Measurements from ENCODE around the gene MARCHF4. TPM values are rescaled to one million over a fixed set of nuclear protein-coding genes. Genes with fewer than 3 reads are reported as not detected.

The MARCHF4 gene
- total and polyA plus RNA-seq, 2 donors (not counting 3 experiments of a cell fraction or from before 2014, with no cell fraction given), result 11.7 to 21.5 TPM

DNA sequence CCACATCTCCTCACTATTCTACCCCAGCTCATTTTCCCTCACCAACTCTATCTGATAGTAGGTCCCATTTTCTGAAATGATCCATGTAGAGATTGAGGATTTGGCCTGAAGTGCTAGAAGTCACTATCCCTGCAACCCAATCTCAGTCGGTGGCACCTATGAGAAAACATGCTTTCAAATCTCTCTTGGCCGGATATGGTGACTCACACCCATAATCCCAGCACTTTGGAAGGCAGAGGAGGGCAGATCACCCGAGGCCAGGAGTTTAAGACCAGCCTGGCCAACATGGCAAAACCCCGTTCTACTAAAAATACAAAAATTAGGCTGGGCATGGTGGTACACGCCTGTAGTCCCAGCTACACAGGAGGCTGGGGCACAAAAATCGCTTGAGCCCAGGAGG, 19.1 kb upstream of the MARCHF4 start:
- TF ChIP-seq POLR2A (IDR thresholded peaks at IDR 0.05; ENCODE audit: low read depth, low read length), result no peak
- TF ChIP-seq JUN (IDR thresholded peaks at IDR 0.05; ENCODE audit: borderline replicate concordance, insufficient read depth, insufficient read length, low read depth), result peak; percentile 27
- peak; percentile 54 for TF ChIP-seq FOS (IDR thresholded peaks at IDR 0.05; ENCODE audit: borderline replicate concordance, insufficient read depth, low read length)
- no TSS peak for BruUV-seq (replicated peaks)
- no peaks in the 10 kb centered on the region for H3K79me2 ChIP-seq (ENCODE audit: control insufficient read depth, insufficient read depth, low read length)
- FAIRE-seq, result peak; percentile 91
- H3K4me2 ChIP-seq (ENCODE audit: insufficient read depth, low read length), result no peak overlapping the region
- CTCF ChIA-PET, result interaction anchor here (1.3 kb wide), 1 partner anchor 11 kb away, joined by 4 read pairs; no protein-coding TSS in a partner anchor
- intact Hi-C loops (cut with micrococcal nuclease), result loop anchor here (1.0 kb wide), 1 partner anchor 19 kb away; the partner anchor contains the start of gene MARCHF4
- no peaks in the 10 kb centered on the region for H3K9me3 ChIP-seq (replicated peaks; ENCODE audit: control insufficient read depth, insufficient read depth, low read length)
- peaks cover 0 to 3% of the 10 kb centered on the region in 2 experiments for H3K27me3 ChIP-seq (ENCODE audit: control insufficient read depth in 2 of 2, insufficient read depth in 2 of 2, low read length in 2 of 2)
- no peaks in the 10 kb centered on the region for H4K20me1 ChIP-seq (replicated peaks; ENCODE audit: control insufficient read depth, extremely low read depth, insufficient read depth, low read length)
- POLR2A ChIA-PET, result no interaction called here
- H3K9me1 ChIP-seq (replicated peaks; ENCODE audit: control insufficient read depth, extremely low read depth, insufficient read depth, low read length), result no peaks in the 10 kb centered on the region
- H3K36me3 ChIP-seq (ENCODE audit: control insufficient read depth in 2 of 2, extremely low read depth in 1 of 2, insufficient read depth in 2 of 2, low read length in 2 of 2), result no peaks in the 10 kb centered on the region
- H3K4me1 ChIP-seq (ENCODE audit: control insufficient read depth, extremely low read depth, insufficient read depth, low read length), result peaks cover 6% of the 10 kb centered on the region
- no peak overlapping the region for H3K4me3 ChIP-seq (replicated peaks in 1 of 3; ENCODE audit: insufficient read depth in 1 of 3, low read depth in 1 of 3, low read length in 3 of 3)
- no peak overlapping the region for H3K27ac ChIP-seq (ENCODE audit: insufficient read depth, low read depth, low read length)
- H3K9ac ChIP-seq (replicated peaks; ENCODE audit: extremely low read depth, insufficient read depth, low read length), result no peak overlapping the region
- dilution Hi-C loops (cut with MboI; ENCODE audit: extremely low pct_ligation_motif_present, low sequenced_read_pairs), result no loop called here
- H2AFZ ChIP-seq (ENCODE audit: low read depth, low read length), result peak overlapping the region; percentile 68
- DNase-seq (ENCODE audit: low read depth, low spot score), result peak; percentile 42

DNA sequence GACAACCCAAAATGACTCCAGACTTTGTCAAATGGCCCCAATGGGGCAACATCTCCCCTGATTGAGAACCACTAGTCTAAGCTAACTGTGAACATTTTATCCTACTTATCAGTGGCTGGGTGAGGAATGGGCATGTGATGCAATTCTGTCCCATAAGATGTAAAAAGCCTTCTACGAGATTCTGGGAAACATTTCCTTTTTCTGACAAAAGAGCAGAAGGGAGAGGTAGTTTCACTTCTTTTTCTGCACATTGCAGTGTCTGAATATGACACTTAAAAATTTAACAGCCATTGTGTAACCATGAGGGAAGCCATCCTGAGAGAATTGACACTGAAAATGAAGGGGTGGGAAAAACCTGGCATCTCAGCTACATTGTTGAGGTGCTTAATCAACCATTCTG, 17.3 kb upstream of the MARCHF4 start:
- CTCF ChIA-PET, result interaction anchor here (0.7 kb wide), 1 partner anchor 16 kb away, joined by 3 read pairs; no protein-coding TSS in a partner anchor
- H3K4me1 ChIP-seq (ENCODE audit: control insufficient read depth, extremely low read depth, insufficient read depth, low read length), result peaks cover 6% of the 10 kb centered on the region

More for the DNA sequence above, 17.3 kb upstream of the MARCHF4 start:
- Histone ChIP-seq H3K9me1 (replicated peaks; ENCODE audit: control insufficient read depth, extremely low read depth, insufficient read depth, low read length) (no peaks in the 10 kb centered on the region), H3K36me3 (ENCODE audit: control insufficient read depth in 2 of 2, extremely low read depth in 1 of 2, insufficient read depth in 2 of 2, low read length in 2 of 2) (no peaks in the 10 kb centered on the region), H3K27ac (ENCODE audit: insufficient read depth, low read depth, low read length) (no peak overlapping the region), H4K20me1 (replicated peaks; ENCODE audit: control insufficient read depth, extremely low read depth, insufficient read depth, low read length) (no peaks in the 10 kb centered on the region), H3K9ac (replicated peaks; ENCODE audit: extremely low read depth, insufficient read depth, low read length) (no peak overlapping the region), H3K27me3 (ENCODE audit: control insufficient read depth in 2 of 2, insufficient read depth in 2 of 2, low read length in 2 of 2) (peaks cover 0 to 3% of the 10 kb centered on the region in 2 experiments), H2AFZ (ENCODE audit: low read depth, low read length) (no peak overlapping the region), H3K9me3 (replicated peaks; ENCODE audit: control insufficient read depth, insufficient read depth, low read length) (no peaks in the 10 kb centered on the region), H3K4me2 (ENCODE audit: insufficient read depth, low read length) (no peak overlapping the region), H3K4me3 (replicated peaks in 1 of 3; ENCODE audit: insufficient read depth in 1 of 3, low read depth in 1 of 3, low read length in 3 of 3) (no peak overlapping the region), H3K79me2 (ENCODE audit: control insufficient read depth, insufficient read depth, low read length) (no peaks in the 10 kb centered on the region)
- FAIRE-seq (no peak), DNase-seq (ENCODE audit: low read depth, low spot score) (no peak)
- TF ChIP-seq MYC (IDR thresholded peaks at IDR 0.05; ENCODE audit: low read depth, low read length) (no peak), GATA2 (IDR thresholded peaks at IDR 0.05; ENCODE audit: insufficient read depth, insufficient read length, low read depth, low read length) (no peak), FOS (IDR thresholded peaks at IDR 0.05; ENCODE audit: borderline replicate concordance, insufficient read depth, low read length) (no peak)
- TF ChIP-seq, protein P1, sequence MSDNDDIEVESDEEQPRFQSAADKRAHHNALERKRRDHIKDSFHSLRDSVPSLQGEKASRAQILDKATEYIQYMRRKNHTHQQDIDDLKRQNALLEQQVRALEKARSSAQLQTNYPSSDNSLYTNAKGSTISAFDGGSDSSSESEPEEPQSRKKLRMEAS (IDR thresholded peaks at IDR 0.05; ENCODE audit: insufficient read depth, insufficient read length), result no peak
- dilution Hi-C loops (cut with MboI; ENCODE audit: extremely low pct_ligation_motif_present, low sequenced_read_pairs) (no loop called here), intact Hi-C loops (cut with micrococcal nuclease) (no loop called here)
- BruUV-seq (replicated peaks), result no TSS peak
- POLR2A ChIA-PET, result interaction anchor here (0.7 kb wide), 1 partner anchor 214 kb away, joined by 4 read pairs; no protein-coding TSS in a partner anchor

Data from endothelial cell of umbilical vein (primary cell).